Measurements from ENCODE around the gene MAPKAP1.

GRCh38 chr9:125466411-125466810, 240.6 kb downstream of the MAPKAP1 start:
- TF ChIP-seq CTCF (IDR thresholded peaks at IDR 0.05) (no peak), POLR2AphosphoS5 (IDR thresholded peaks at IDR 0.05; ENCODE audit: insufficient read depth in 1 of 2, low read depth in 1 of 2) (no peak), POLR2A (IDR thresholded peaks at IDR 0.05) (no peak)

All from vagina (tissue), 2 donors.